Duodenal mucosa (tissue), 2 donors: Measurements from ENCODE around the gene CCDC200.
"Not testable (repeated sequence)": the region's sequence is repeated elsewhere in the genome, so short reads cannot be mapped to it uniquely, and the experiment has no call there.

Experiments used
- H3K27ac ChIP-seq: one replicate; pipeline ENCODE4 v1.7.0; 2013; ENCODE audit warnings: low read depth, low read length
- H3K27me3 ChIP-seq, 2 donors: one replicate each; pipeline ENCODE4 v1.7.0; 2013; ENCODE audit warnings: low read length in 2 of 2, control low read depth in 1 of 2; ENCODE audit not compliant: insufficient read depth in 2 of 2, control insufficient read depth in 1 of 2
- H3K36me3 ChIP-seq, 2 donors: one replicate each; pipeline ENCODE4 v1.7.0; 2013; ENCODE audit warnings: low read length in 2 of 2, control low read depth in 1 of 2; ENCODE audit not compliant: insufficient read depth in 2 of 2, control insufficient read depth in 1 of 2
- H3K4me1 ChIP-seq, 2 donors: one replicate each; pipeline ENCODE4 v1.7.0; 2013; ENCODE audit warnings: low read length in 2 of 2, control low read depth in 1 of 2; ENCODE audit not compliant: insufficient read depth in 2 of 2, control insufficient read depth in 1 of 2
- H3K4me3 ChIP-seq, 2 donors: one replicate each; pipeline ENCODE4 v1.7.0; 2013; ENCODE audit warnings: low read length in 2 of 2, low read depth in 1 of 2
- H3K9ac ChIP-seq, 2 donors: one replicate each; pipeline ENCODE4 v1.7.0; 2013; ENCODE audit warnings: low read length in 2 of 2, low read depth in 1 of 2
- H3K9me3 ChIP-seq, 2 donors: one replicate each; pipeline ENCODE4 v1.7.0; 2013; ENCODE audit warnings: low read length in 2 of 2, control low read depth in 1 of 2; ENCODE audit not compliant: control insufficient read depth in 1 of 2

Gene CCDC200

GRCh38 chr17:43228020-43228782, at the start of gene CCDC200:
CCDC200 (minus strand) TSS chr17:43228623; CDS start chr17:43228554, 69 bp downstream.
- peaks cover 0 to 12% of the 10 kb centered on the region in 2 donors for H3K36me3 ChIP-seq
- not testable (repeated sequence) for H3K9me3 ChIP-seq, H3K27me3 ChIP-seq, H3K27ac ChIP-seq, H3K4me3 ChIP-seq, H3K9ac ChIP-seq, H3K4me1 ChIP-seq

- not testable (repeated sequence) for H3K36me3 ChIP-seq, H3K27me3 ChIP-seq, H3K9ac ChIP-seq, H3K27ac ChIP-seq, H3K4me3 ChIP-seq, H3K9me3 ChIP-seq, H3K4me1 ChIP-seq
These were observed 44.5 kb upstream of the CCDC200 start for GRCh38 chr17:43272914-43273313.

- H3K36me3 ChIP-seq, H3K27ac ChIP-seq, H3K27me3 ChIP-seq, H3K9me3 ChIP-seq, H3K4me3 ChIP-seq, H3K4me1 ChIP-seq, H3K9ac ChIP-seq: not testable (repeated sequence)
These were observed 44.1 kb upstream of the CCDC200 start for GRCh38 chr17:43272483-43272882.

- not testable (repeated sequence) for H3K27ac ChIP-seq, H3K9ac ChIP-seq, H3K27me3 ChIP-seq, H3K9me3 ChIP-seq, H3K4me1 ChIP-seq, H3K36me3 ChIP-seq, H3K4me3 ChIP-seq
These were observed 42.4 kb upstream of the CCDC200 start for GRCh38 chr17:43270552-43271504.

GRCh38 chr17:43246456-43246855, 18.0 kb upstream of the CCDC200 start:
- H3K4me3 ChIP-seq, H3K9ac ChIP-seq, H3K4me1 ChIP-seq, H3K9me3 ChIP-seq, H3K36me3 ChIP-seq, H3K27ac ChIP-seq, H3K27me3 ChIP-seq: not testable (repeated sequence)

- H3K27ac ChIP-seq, H3K36me3 ChIP-seq, H3K4me1 ChIP-seq: not testable (repeated sequence)
These were observed 12.4 kb upstream of the CCDC200 start for GRCh38 chr17:43240596-43241352.

GRCh38 chr17:43239597-43239996, 11.2 kb upstream of the CCDC200 start:
- H3K27me3 ChIP-seq, H3K36me3 ChIP-seq, H3K9ac ChIP-seq, H3K9me3 ChIP-seq, H3K27ac ChIP-seq, H3K4me1 ChIP-seq, H3K4me3 ChIP-seq: not testable (repeated sequence)

More at GRCh38 chr17:43240596-43241352, 12.4 kb upstream of the CCDC200 start:
- not testable (repeated sequence) for H3K27me3 ChIP-seq, H3K9me3 ChIP-seq, H3K9ac ChIP-seq, H3K4me3 ChIP-seq

- H3K4me3 ChIP-seq, H3K4me1 ChIP-seq, H3K27me3 ChIP-seq, H3K9ac ChIP-seq, H3K9me3 ChIP-seq, H3K36me3 ChIP-seq, H3K27ac ChIP-seq: not testable (repeated sequence)
These were observed 5.5 kb upstream of the CCDC200 start, which contains the start of gene RNU2-1 for GRCh38 chr17:43233877-43234276. RNU2-1 (minus strand) TSS chr17:43233977.

- not testable (repeated sequence) for H3K27ac ChIP-seq, H3K27me3 ChIP-seq, H3K4me3 ChIP-seq, H3K9me3 ChIP-seq, H3K9ac ChIP-seq, H3K4me1 ChIP-seq, H3K36me3 ChIP-seq
These were observed 4.8 kb upstream of the CCDC200 start for GRCh38 chr17:43233263-43233662.
